GM18858 (cell line): ENCODE measurements around the gene KLHL42.
A peak's percentile ranks its signal among the peaks of the same experiment; 100 is the strongest.

ENCODE experiments used
- ATAC-seq: cut with Tn5 transposase; IDR thresholded peaks from one replicate; pipeline ENCODE4 v1.9.1; 2021; ENCODE audit not compliant: unreplicated experiment

The KLHL42 gene

GRCh38 chr12:27780612-27781408, 777 bp downstream of the KLHL42 start:
- ATAC-seq, result peak; percentile 16

- no peak for ATAC-seq
Measured at GRCh38 chr12:27781680-27782079, 1.6 kb downstream of the KLHL42 start.

DNA sequence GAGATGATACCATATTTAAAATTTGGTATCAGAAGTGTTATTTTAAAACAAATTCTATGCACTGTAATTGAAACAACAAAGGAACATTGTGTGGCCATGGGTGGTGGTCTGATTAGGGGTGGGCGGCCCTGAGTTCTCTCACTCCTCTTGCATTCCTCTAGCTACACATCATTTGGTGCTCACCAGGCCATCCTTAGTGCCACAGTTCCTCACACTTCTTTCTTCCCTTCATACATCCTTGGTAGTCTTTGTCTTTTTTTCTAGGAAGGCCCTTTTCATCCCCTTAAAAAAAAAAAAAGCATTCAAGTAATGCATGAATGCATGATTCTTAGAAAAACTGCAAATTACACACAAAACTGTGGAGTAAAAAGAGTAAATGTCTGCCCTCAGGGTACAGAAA, 2.4 kb downstream of the KLHL42 start:
- no peak for ATAC-seq

DNA sequence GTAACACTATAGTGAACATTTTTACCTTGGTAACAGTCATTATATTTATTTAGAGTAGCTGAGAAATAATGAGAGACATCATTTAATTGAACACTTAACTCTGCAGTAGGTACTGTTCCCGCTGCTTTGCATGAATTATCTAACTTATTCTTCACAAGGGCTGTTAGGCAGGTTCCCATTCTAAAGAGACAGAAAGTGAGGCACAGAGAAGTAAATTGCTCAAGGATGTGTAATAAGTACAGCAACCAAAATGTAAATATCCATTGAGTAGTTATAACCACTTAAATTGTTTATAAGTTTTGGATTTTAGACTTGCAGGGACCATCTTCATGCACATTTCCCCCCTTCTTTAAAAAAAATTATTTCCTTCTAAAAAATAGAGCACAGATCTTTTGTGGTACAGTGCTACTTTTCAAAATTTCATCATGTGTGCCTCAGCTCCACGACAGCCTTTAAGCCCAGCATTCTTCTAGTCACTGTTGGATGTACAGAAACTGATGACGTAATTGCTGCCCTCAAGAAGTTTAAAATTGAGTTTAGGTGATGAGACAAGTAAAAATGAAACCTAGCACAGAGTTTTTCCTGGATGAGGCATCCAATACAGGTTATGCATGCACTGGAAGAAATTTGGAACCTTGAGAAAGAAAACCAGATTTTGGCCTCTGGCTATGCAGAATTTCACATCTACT, 6.0 kb downstream of the KLHL42 start:
- ATAC-seq, result no peak

DNA sequence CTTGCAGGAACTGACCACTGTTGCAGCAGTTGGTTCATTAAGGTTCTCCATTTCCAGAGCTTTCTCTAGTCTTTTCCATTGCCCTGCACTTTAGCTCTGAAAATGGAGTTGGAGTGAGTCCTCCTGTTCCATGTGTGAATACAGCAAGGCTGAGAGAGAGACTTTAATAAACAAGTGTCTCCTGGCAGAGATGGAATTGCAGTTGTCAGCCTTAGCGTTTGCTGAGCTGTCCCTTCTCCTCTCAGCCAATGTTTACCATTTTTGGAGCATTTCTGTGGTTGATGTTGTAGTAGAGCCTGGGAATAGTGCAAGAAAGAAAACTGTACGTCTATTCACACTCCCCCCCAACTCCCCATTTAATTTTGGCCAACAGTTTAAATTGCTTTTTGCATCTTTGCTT, 7.5 kb downstream of the KLHL42 start:
- no peak for ATAC-seq

- no peak for ATAC-seq
Measured at GRCh38 chr12:27790179-27790578, 10.1 kb downstream of the KLHL42 start.

GRCh38 chr12:27794818-27795584, 15.0 kb downstream of the KLHL42 start:
- ATAC-seq, result no peak

DNA sequence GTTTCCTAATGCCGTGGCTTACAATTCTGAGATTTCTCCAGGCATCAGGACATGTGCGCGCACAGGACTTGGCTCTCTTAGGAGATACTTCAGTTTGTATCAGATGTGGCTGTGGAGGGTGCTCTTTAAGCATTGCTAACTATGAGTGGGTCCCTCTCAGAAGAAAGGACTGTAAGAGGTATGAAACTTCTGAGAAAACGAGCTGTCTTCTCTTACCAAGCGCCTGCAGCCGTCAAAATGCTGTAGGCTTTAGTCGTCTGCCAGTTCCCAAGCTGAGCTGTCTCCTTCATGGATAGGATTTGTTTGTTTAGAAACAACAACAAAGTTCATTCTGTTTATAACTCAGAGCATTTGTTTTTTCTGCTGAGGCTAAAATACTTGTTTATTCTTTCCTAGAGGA, 16.1 kb downstream of the KLHL42 start:
- ATAC-seq, result no peak

DNA sequence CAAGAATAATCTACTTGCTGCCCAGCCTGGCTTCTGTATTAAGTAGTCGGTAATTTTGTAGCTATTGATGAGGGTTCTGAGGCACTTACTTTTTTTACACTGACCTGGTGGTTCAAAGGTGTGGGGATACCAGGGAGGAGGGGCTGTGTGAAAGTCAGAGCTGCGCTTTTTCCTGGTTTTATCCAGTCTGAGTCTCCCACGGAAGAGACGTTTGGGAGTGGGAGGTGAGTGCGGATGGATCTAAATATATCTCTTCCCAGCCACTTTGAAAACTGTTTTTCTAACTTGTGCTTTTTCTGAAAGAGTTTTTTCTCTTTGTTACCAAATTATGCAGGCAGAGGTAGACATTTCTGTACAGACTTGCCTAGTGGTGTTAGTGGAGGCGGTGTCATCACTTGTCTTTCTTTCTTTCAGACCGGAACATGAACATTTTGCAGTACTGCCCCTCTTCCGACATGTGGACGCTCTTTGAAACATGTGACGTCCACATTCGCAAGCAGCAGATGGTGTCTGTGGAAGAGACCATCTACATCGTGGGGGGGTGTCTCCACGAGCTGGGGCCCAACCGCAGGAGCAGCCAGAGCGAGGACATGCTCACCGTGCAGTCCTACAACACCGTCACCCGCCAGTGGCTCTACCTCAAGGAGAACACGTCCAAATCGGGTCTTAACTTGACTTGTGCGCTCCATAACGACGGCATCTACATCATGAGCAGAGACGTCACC, 17.4 kb downstream of the KLHL42 start:
- ATAC-seq, result no peak

- no peak for ATAC-seq
Measured at GRCh38 chr12:27800819-27801218, 20.8 kb downstream of the KLHL42 start.

DNA sequence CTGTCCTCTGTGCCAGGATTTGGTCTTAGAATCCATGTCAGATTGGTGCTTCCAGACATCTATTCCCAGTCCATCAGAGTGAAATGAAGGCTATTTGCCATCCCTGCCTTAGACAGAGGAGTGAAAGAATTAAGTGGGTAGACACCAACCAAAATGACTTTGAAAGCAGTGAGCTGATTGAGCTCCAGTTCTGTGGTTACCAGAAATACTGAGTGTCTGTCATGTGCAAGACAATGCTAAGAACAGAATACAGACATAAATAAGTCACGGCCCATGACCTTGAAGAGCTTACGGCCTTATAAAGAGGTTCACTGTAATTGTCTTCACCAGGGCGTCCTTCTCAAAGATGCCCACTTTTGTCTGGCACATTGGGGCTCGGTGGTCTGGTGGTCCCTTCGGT, 21.6 kb downstream of the KLHL42 start:
- ATAC-seq, result no peak

- ATAC-seq, result no peak
Measured at GRCh38 chr12:27802511-27802910, 22.5 kb downstream of the KLHL42 start.

DNA sequence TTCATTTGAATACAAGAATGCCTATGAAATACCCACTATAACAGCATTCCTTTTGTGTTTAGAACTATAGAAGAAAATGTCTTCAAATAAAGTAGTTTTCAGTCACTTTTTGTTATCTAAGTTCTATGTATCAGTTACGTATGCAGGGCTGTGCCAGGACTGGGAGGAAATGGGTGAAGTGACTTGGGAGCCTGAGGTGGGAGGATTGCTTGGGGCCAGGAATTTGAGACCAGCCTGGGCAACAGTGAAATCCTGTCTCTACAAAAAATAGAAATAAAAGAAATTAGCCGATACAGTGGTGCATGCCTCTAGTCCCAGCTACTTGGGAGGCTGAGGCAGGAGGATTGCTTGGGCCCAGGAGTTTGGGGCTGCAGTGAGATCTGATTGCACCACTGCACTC, 22.9 kb downstream of the KLHL42 start:
- ATAC-seq, result no peak

GRCh38 chr12:27805238-27805637, 25.2 kb downstream of the KLHL42 start:
- ATAC-seq, result no peak

DNA sequence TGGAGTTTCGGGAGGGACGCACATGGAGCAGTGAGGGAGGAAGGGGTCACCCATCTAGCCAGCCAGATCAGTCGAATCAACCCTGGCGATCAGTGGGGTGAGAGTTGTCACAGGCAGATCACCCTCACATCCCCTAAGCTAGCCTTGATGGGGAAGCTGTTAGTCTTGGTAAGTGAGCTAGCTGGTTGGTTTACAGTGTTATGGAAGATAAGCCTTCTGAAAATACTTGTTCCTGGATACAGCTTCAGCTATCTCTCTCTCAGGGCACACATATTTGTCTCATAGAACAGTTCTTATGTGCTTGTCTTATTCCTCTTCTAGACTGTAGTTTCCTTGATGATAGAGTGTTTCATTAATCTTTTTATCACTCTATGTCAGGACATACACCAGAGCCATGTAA, 26.2 kb downstream of the KLHL42 start:
- no peak for ATAC-seq

DNA sequence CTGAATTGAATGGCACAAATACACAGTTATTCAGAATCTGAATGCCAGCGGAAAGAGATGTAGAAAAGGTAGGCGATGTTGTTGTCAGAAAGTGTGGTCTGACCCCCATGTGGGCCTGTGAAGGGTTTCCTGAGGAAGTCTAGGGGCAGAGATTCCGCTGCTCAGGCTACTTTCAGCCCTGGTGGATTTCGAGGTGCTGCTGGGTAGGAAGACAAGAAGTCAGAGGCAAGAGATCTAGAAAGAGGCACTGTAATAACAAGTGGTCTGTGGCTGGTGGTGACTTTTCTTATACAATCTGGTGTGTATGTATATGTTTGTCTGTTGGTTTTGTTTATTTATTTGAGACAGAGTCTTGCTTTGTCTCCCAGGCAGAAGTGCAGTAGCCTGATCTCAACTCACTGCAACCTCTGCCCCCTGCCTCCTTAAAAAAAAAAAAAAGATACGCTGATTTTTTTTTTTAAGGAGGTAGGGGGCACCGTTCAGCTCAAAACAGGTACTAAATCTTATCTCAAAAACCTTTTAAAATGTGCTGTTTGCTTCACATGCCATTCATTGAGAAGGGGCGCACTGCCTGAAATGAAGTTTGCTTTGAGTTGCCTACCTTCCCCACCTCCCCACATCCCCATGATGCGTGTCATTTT, 27.1 kb downstream of the KLHL42 start:
- ATAC-seq, result no peak

DNA sequence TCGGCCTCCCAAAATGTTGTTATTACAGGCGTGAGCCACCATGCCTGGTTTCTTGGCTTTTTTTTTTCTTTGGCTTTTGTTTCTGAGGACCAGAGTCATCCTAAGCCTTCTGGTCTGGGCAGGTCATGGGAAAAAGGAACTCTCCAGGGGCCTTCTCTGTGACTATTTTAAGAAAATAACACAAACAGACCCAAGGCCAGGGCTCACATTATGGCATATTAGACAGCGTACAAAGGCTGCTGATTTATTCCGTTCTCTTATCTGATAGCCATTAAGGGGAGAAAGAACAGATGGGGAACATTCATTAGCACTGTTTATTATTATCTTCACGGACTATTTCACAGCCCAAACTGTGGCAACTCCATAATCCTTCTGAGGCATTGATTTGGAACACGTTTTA, 28.8 kb downstream of the KLHL42 start:
- no peak for ATAC-seq

DNA sequence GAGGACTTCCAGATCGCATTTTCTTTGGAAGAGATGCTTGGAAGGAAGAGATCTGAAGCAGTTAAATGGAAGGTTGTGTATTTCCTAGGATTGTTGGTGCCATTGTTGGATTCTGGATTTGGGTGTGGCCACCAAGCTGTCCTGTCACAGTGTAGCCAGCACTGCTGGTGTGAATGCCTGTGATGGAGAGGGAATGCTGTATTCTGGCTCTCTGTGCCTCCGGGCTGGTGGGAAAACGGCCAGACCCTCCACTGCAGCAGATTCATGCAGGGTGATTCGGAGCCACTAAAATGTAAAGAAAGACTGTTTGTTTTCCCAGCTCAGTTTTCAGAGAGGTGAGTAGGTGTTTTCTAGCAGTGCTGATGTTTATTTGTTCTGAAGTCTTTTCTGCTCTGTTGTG, 30.7 kb downstream of the KLHL42 start:
- ATAC-seq, result no peak

- no peak for ATAC-seq
Measured at GRCh38 chr12:27812502-27812901, 32.5 kb downstream of the KLHL42 start.

- no peak for ATAC-seq
Measured at GRCh38 chr12:27814411-27814810, 34.4 kb downstream of the KLHL42 start.
